Gastroesophageal sphincter (tissue), 4 donors: ENCODE measurements around the gene CHEK2. TPM values are rescaled to one million over a fixed set of nuclear protein-coding genes. Genes with fewer than 3 reads are reported as not detected.
A peak's percentile ranks its signal among the peaks of the same experiment; 100 is the strongest.

Source experiments
- ATAC-seq: fragments of 150-250 bp; one replicate; pipeline ENCODE4 v1.9.1; 2016; ENCODE audit warnings: mild to moderate bottlenecking, moderate library complexity
- H3K27ac ChIP-seq, 4 donors: fragments of 200-600 bp; sonication (generic) in 3 of 4; 1 replicate in 3 of 4; 2 replicates in 1 of 4; pipeline ENCODE4 v1.5.1; 2016 to 2019
- H3K27me3 ChIP-seq: fragments of 200-600 bp; sonication (generic); one replicate; pipeline ENCODE4 v1.5.1; 2019
- H3K36me3 ChIP-seq, 2 donors: fragments of 200-600 bp; sonication (generic); one replicate each; pipeline ENCODE4 v1.5.1; 2019; ENCODE audit warnings: control low read depth in 1 of 2
- H3K4me1 ChIP-seq, 3 donors: fragments of 200-600 bp; sonication (generic); 1 replicate in 2 of 3; 2 replicates in 1 of 3; pipeline ENCODE4 v1.5.1; 2016 to 2019; ENCODE audit warnings: control low read depth in 2 of 3
- H3K4me3 ChIP-seq, 2 donors: fragments of 200-600 bp; sonication (generic); one replicate each; pipeline ENCODE4 v1.5.1; 2019; ENCODE audit warnings: mild to moderate bottlenecking in 1 of 2, moderate library complexity in 1 of 2
- H3K9me3 ChIP-seq, 3 donors: fragments of 200-600 bp; sonication (generic); one replicate each; pipeline ENCODE4 v1.5.1; 2017 to 2019; ENCODE audit warnings: control low read depth in 2 of 3
- EP300 ChIP-seq: sonication (generic); formaldehyde crosslinking; IDR thresholded peaks from one replicate; pipeline ENCODE4 v1.6.1; 2017; ENCODE audit warnings: antibody characterized with exemption, mild to moderate bottlenecking
- POLR2A ChIP-seq, 2 donors: fragments of 450-650 bp; IDR thresholded peaks; one replicate each; pipeline ENCODE4 v1.6.1; 2017; ENCODE audit warnings: antibody characterized with exemption in 2 of 2, mild to moderate bottlenecking in 2 of 2, moderate library complexity in 1 of 2
- POLR2AphosphoS5 ChIP-seq: sonication (generic); formaldehyde crosslinking; IDR thresholded peaks from one replicate; pipeline ENCODE4 v1.6.1; 2017; ENCODE audit warnings: antibody characterized with exemption
- WGBS, 2 donors: methylation state at CpG; one replicate each; pipeline ENCODE4 v1.1.5; 2018; ENCODE audit warnings: low coverage in 1 of 2; 5-methylcytosine and 5-hydroxymethylcytosine counted together
- total RNA-seq, 4 donors: library from RNA; depleted of rRNA; stranded (reverse); fragments of >200 nt; gene quantifications; one replicate each; pipeline ENCODE4 v1.1.0, GENCODE V29; 2016
- TF ChIP-seq, protein P1 (sequence below), 4 experiments: fragments of 200-600 bp in 2 of 4; fragments of 450-650 bp in 2 of 4; sonication (generic) in 1 of 4; IDR thresholded peaks; one replicate each; pipeline ENCODE4 v1.5.1; 2017 to 2019; ENCODE audit warnings: antibody characterized with exemption in 4 of 4, mild to moderate bottlenecking in 2 of 4, moderate library complexity in 2 of 4

The CHEK2 gene
- total RNA-seq = 10 to 100 TPM in 1 of 4 donors, 1 to 10 TPM in 3; 3.4 to 11.7 (median 4.8) TPM

DNA sequence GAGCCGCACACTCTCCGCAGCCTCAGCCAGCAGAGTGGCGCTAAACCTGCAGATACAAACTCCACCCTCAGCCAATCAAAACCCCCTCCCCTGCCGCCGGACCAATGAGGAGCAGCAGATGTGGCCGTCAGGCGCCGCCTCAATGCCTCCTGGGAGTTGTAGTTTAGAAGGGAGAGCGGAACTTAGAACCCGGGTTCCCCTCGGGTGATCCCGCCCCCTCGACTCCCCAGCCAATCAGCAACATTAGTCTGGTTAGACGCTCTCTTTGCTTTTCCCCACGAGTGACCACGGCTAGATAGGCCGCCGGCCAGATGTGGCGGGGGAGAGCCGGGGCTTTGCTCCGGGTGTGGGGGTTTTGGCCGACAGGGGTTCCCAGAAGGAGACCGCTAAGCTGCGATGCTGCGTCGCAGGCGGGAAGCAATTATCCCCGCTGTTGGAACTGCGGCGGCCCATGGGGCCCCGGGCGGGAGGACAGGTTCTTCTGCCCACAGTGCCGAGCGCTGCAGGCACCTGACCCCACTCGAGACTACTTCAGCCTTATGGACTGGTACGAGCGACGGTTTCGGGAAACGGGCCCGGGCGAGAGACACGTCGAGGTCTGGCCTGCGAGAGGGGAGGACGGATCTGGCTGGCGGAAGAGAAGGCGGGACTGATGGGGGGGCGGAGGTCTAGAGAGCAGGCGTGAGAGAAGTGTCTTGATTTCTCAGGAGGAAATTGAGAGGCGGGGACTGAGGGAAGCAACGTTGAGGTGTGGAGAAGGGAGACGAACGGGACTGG, at the start of gene CHEK2, which contains the start of gene HSCB:
Gene CHEK2, minus strand, starts transcription at position 36 of the 777 bp plus-strand sequence. CDS start 7,099 bp downstream, outside the sequence.
Gene HSCB, plus strand, starts transcription at position 255 of the 777 bp plus-strand sequence. Its CDS starts 57 bp downstream, at position 312.
- Histone ChIP-seq H3K9me3 (no peaks in the 10 kb centered on the region), H3K4me1 (peaks cover 0 to 23% (median 5%) of the 10 kb centered on the region in 3 donors), H3K27me3 (no peaks in the 10 kb centered on the region), H3K27ac (peak within 1 kb of the TSS; percentile 84 to 98 (median 96)), H3K4me3 (peak within 1 kb of the TSS; percentile 60 to 95), H3K36me3 (peaks cover 0 to 35% of the 10 kb centered on the region in 2 donors)
- peak; percentile 97 for ATAC-seq
- WGBS, 2 donors = 0% methylated on average over 11 to 20 of the region's 54 CpGs
- TF ChIP-seq POLR2A (IDR thresholded peaks at IDR 0.05) (peak; percentile 54 to 68), EP300 (no peak), POLR2AphosphoS5 (peak; percentile 57)
- TF ChIP-seq, protein P1, sequence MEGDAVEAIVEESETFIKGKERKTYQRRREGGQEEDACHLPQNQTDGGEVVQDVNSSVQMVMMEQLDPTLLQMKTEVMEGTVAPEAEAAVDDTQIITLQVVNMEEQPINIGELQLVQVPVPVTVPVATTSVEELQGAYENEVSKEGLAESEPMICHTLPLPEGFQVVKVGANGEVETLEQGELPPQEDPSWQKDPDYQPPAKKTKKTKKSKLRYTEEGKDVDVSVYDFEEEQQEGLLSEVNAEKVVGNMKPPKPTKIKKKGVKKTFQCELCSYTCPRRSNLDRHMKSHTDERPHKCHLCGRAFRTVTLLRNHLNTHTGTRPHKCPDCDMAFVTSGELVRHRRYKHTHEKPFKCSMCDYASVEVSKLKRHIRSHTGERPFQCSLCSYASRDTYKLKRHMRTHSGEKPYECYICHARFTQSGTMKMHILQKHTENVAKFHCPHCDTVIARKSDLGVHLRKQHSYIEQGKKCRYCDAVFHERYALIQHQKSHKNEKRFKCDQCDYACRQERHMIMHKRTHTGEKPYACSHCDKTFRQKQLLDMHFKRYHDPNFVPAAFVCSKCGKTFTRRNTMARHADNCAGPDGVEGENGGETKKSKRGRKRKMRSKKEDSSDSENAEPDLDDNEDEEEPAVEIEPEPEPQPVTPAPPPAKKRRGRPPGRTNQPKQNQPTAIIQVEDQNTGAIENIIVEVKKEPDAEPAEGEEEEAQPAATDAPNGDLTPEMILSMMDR (IDR thresholded peaks at IDR 0.05) = peak in 2 of 4 experiments; percentile 6 to 19

DNA sequence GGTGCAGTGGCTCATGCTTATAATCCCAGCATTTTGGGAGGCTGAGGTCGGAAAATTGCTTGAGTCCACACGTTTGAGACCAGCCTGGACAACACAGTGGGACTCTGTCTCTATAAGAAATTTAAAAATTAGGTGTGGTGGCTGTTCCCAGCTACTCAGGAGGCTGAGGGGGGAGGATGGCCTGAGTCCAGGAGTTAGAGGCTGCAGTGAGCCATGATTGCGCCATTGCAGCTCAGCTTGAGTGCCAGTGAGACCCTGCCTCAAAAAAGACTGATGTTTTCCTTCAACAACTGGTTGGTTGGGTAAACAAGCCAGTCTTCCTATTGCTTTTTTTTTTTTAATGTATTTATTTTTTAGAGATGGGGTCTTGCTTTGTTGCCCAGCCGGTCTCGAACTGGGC, 49.5 kb upstream of the CHEK2 start:
- H3K36me3 ChIP-seq = peaks cover 2 to 80% of the 10 kb centered on the region in 2 donors
- peaks cover 0 to 26% (median 4%) of the 10 kb centered on the region in 3 donors for H3K4me1 ChIP-seq
- no peaks in the 10 kb centered on the region for H3K27me3 ChIP-seq
- no peaks in the 10 kb centered on the region for H3K9me3 ChIP-seq
- no peak for ATAC-seq
- 87 to 100% methylated on average over 1 to 5 of the region's 5 CpGs for WGBS, 2 donors
- no peak overlapping the region for H3K4me3 ChIP-seq
- TF ChIP-seq POLR2AphosphoS5 (no peak), EP300 (no peak), POLR2A (IDR thresholded peaks at IDR 0.05) (no peak)
- TF ChIP-seq, protein P1 (IDR thresholded peaks at IDR 0.05) = no peak
- no peak overlapping the region for H3K27ac ChIP-seq

DNA sequence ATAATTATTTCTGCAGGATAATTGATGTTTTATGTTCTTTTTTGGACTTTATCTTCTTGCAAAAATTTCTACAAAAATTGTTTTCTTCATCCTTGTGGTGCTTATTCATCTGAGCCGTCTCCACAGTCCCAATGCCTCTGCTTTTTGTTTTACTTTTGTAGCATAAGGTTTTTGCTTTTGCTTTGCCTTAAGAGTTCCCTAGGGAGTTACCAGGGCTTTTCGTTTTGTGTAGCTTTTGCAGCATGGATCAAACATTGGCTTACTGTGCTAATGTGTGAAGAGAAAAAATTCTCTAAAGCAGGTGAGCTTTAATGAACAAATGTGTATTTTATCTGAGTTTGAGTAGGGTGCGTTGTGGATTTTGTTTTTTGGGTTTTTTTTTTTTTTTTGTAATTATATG, 47.0 kb upstream of the CHEK2 start:
- Histone ChIP-seq H3K4me1 (peaks cover 0 to 23% (median 0%) of the 10 kb centered on the region in 3 donors), H3K27me3 (no peaks in the 10 kb centered on the region), H3K27ac (no peak overlapping the region), H3K9me3 (no peaks in the 10 kb centered on the region), H3K36me3 (peaks cover 10 to 80% of the 10 kb centered on the region in 2 donors), H3K4me3 (no peak overlapping the region)
- 47 to 65% methylated on average over 3 of the region's 3 CpGs for WGBS, 2 donors
- TF ChIP-seq POLR2AphosphoS5 (no peak), POLR2A (IDR thresholded peaks at IDR 0.05) (no peak), EP300 (no peak)
- TF ChIP-seq, protein P1 (IDR thresholded peaks at IDR 0.05) = no peak
- no peak for ATAC-seq

DNA sequence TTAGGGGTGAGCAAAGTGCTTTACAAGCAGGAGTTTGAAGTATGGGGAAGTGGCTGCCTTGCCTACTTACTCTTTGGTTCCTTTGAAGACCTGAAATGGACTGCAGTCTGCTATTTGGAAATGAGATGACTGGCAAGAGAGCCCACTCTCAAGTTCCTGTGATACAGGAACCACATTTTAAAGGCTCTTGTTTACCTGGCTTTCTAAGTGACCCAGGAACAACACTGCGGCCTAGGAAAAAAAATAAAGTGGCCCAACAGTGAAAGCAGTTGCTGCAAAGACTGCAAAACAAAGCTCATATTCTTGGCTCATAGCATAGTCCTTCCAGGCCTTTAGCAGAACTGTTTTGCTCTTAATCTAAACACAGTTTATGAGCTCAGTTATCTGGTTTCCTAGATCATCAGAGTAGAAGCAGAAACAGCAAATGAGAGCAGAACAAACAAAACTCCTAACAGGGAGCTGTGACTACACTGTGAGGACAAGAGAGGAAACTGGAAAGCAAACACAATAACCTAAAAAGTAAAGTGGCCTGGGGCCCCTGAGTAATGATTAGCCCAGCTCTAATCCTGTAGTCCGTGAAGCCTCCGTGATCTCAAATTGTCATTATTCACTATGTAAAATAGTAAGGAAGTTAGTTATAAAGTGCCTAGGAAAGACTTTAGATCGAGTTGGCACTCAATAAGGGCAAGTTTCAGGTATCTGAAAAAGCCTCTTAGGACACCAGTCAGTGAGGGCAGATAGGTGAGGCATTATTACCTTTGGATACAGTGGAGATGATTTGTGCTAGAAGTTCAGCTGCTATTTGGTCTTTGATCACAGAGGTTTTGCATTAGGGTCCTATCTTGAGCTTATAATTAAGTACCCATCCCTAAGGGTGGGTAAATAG, 42.4 kb upstream of the CHEK2 start:
- Histone ChIP-seq H3K27ac (no peak overlapping the region), H3K4me1 (peaks cover 0 to 45% (median 0%) of the 10 kb centered on the region in 3 donors), H3K27me3 (no peaks in the 10 kb centered on the region), H3K4me3 (no peak overlapping the region), H3K36me3 (peaks cover 11 to 84% of the 10 kb centered on the region in 2 donors), H3K9me3 (no peaks in the 10 kb centered on the region)
- no peak for TF ChIP-seq POLR2A (IDR thresholded peaks at IDR 0.05)
- no peak for TF ChIP-seq EP300
- TF ChIP-seq, protein P1 (IDR thresholded peaks at IDR 0.05) = no peak
- TF ChIP-seq POLR2AphosphoS5 = no peak
- 72 to 85% methylated on average over 4 of the region's 4 CpGs for WGBS, 2 donors
- ATAC-seq = no peak
